Sigmoid colon (tissue), 7 donors: ENCODE data around the gene POLG. TPM values are rescaled to one million over a fixed set of nuclear protein-coding genes. Genes with fewer than 3 reads are reported as not detected.
"Not testable (repeated sequence)": the region's sequence is repeated elsewhere in the genome, so short reads cannot be mapped to it uniquely, and the experiment has no call there.

ENCODE experiments used
- DNase-seq: peaks from one replicate; pipeline ENCODE4 v3.0.0-alpha.2; 2019
- H3K27ac ChIP-seq, 4 donors: fragments of 200-600 bp; sonication (generic); one replicate each; pipeline ENCODE4 v1.5.1; 2016 to 2019; ENCODE audit warnings: mild to moderate bottlenecking in 1 of 4
- H3K27me3 ChIP-seq, 3 donors: fragments of 200-600 bp; sonication (generic); one replicate each; pipeline ENCODE4 v1.5.1; 2019; ENCODE audit warnings: mild to moderate bottlenecking in 1 of 3
- H3K36me3 ChIP-seq, 4 donors: fragments of 200-600 bp; sonication (generic); one replicate each; pipeline ENCODE4 v1.5.1; 2016 to 2019
- H3K4me1 ChIP-seq, 4 donors: fragments of 200-600 bp; sonication (generic); one replicate each; pipeline ENCODE4 v1.5.1; 2017 to 2019
- H3K4me3 ChIP-seq, 4 donors: fragments of 200-600 bp; sonication (generic); one replicate each; pipeline ENCODE4 v1.5.1; 2017 to 2019; ENCODE audit warnings: mild to moderate bottlenecking in 2 of 4, moderate library complexity in 1 of 4
- H3K9me3 ChIP-seq, 4 donors: fragments of 200-600 bp in 3 of 4; sonication (generic) in 3 of 4; one replicate each; pipeline versions ENCODE4 v1.5.1 to v1.6.1; 2013 to 2019
- EP300 ChIP-seq, 4 donors: sonication (generic); formaldehyde crosslinking; IDR thresholded peaks; one replicate each; pipeline ENCODE4 v1.6.1; 2017; ENCODE audit warnings: antibody characterized with exemption in 4 of 4
- POLR2A ChIP-seq, 2 donors: fragments of 450-650 bp; IDR thresholded peaks; one replicate each; pipeline ENCODE4 v1.6.1; 2016; ENCODE audit warnings: antibody characterized with exemption in 2 of 2, mild to moderate bottlenecking in 2 of 2, moderate library complexity in 2 of 2
- POLR2AphosphoS5 ChIP-seq, 4 donors: sonication (generic); formaldehyde crosslinking; IDR thresholded peaks; one replicate each; pipeline ENCODE4 v1.6.1; 2017; ENCODE audit warnings: antibody characterized with exemption in 4 of 4
- WGBS, 2 donors: extraction: QIAGEN DNeasy Blood & Tissue Kit; methylation state at CpG; one replicate each; pipeline ENCODE4 v1.1.7; 2013; 5-methylcytosine and 5-hydroxymethylcytosine counted together
- intact Hi-C: fragments of 100-400 bp; cut with DNase I; formaldehyde crosslinking; loops from one replicate; pipeline ENCODE4 v1.15.1; 2023
- polyA plus RNA-seq, 3 donors: library from polyadenylated mRNA; stranded (reverse); fragments of 200-250 nt; gene quantifications; one replicate each; pipeline ENCODE4 v1.2.3, GENCODE V29; 2013
- total RNA-seq, 4 donors: library from RNA; depleted of rRNA; stranded (reverse); fragments of >200 nt; gene quantifications; one replicate each; pipeline ENCODE4 v1.1.0, GENCODE V29; 2016
- TF ChIP-seq, protein P1 (sequence below), 4 experiments: fragments of 450-650 bp in 3 of 4; fragments of 200-600 bp in 1 of 4; IDR thresholded peaks; one replicate each; pipeline ENCODE4 v1.5.1; 2016 to 2019; ENCODE audit warnings: antibody characterized with exemption in 4 of 4, mild to moderate bottlenecking in 3 of 4, moderate library complexity in 2 of 4
- donor health status: healthy with polysubstance abuse.
- donor health status: Bipolar disorder and iron deficiency.
- donor health status: healthy.

POLG gene
- total and polyA plus RNA-seq, 7 donors: 25.2 to 43.4 (median 38.5) TPM

DNA sequence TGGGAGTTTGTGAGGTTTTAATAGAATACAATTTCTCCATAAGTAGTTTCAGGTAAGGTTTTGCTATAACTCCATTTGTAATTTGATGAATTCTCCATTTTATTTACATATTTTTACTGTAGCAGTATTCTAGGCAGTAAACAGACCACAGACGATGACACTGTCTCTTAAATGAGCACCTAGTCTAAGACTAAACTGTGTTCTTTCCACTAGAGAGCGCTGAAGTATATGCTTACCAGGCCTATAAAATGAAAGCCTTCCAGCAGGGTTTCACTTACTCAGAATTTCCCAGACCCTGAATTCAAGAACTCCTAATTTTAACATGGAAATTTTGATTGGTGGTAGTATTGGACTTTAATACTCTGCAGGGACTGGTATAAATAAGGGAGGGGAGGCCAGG lies 41.6 kb downstream of the POLG start:
- Histone ChIP-seq H3K4me1 (no peaks in the 10 kb centered on the region), H3K9me3 (no peaks in the 10 kb centered on the region), H3K4me3 (no peak overlapping the region), H3K36me3 (peaks cover 0 to 9% (median 0%) of the 10 kb centered on the region in 4 donors), H3K27ac (no peak overlapping the region), H3K27me3 (no peaks in the 10 kb centered on the region)
- TF ChIP-seq POLR2AphosphoS5 (IDR thresholded peaks at IDR 0.05): no peak
- TF ChIP-seq POLR2A (IDR thresholded peaks at IDR 0.05): no peak
- TF ChIP-seq, protein P1, sequence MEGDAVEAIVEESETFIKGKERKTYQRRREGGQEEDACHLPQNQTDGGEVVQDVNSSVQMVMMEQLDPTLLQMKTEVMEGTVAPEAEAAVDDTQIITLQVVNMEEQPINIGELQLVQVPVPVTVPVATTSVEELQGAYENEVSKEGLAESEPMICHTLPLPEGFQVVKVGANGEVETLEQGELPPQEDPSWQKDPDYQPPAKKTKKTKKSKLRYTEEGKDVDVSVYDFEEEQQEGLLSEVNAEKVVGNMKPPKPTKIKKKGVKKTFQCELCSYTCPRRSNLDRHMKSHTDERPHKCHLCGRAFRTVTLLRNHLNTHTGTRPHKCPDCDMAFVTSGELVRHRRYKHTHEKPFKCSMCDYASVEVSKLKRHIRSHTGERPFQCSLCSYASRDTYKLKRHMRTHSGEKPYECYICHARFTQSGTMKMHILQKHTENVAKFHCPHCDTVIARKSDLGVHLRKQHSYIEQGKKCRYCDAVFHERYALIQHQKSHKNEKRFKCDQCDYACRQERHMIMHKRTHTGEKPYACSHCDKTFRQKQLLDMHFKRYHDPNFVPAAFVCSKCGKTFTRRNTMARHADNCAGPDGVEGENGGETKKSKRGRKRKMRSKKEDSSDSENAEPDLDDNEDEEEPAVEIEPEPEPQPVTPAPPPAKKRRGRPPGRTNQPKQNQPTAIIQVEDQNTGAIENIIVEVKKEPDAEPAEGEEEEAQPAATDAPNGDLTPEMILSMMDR (IDR thresholded peaks at IDR 0.05): no peak
- no peak for TF ChIP-seq EP300 (IDR thresholded peaks at IDR 0.05)
- WGBS, 2 donors: 93 to 95% methylated on average over 2 of the region's 2 CpGs
- intact Hi-C loops: no loop called here
- DNase-seq: no peak

DNA sequence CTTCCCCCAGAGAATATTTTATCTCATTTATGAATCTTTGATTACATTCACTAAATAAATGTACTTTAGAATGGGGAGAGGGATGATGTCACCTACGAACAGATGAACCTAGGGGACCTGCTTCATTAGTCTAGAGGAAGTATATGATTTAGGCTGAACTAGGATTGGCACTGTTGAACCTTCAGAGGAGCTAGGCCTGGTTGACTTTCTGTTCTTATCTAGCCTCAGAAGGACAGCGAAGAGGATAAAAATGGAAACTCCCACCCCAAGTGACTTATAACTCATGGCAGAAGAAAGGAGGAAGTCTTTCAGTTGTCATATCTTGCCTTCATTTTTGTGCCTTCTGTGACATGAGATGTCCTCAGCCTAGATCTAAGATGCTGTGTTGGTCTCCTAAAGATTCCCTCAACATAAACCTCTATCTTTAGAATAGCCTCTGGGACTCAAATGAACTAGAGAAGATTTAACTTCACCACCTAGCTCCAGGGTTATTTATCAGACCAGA lies 42.6 kb downstream of the POLG start:
- Histone ChIP-seq H3K27ac (no peak overlapping the region), H3K9me3 (no peaks in the 10 kb centered on the region), H3K27me3 (no peaks in the 10 kb centered on the region), H3K4me3 (no peak overlapping the region), H3K4me1 (no peaks in the 10 kb centered on the region), H3K36me3 (peaks cover 0 to 9% (median 0%) of the 10 kb centered on the region in 4 donors)
- TF ChIP-seq POLR2A (IDR thresholded peaks at IDR 0.05): no peak
- TF ChIP-seq, protein P1 (IDR thresholded peaks at IDR 0.05): no peak
- TF ChIP-seq EP300 (IDR thresholded peaks at IDR 0.05): no peak
- no peak for TF ChIP-seq POLR2AphosphoS5 (IDR thresholded peaks at IDR 0.05)
- intact Hi-C loops: no loop called here
- 89 to 93% methylated on average over 2 of the region's 2 CpGs for WGBS, 2 donors
- no peak for DNase-seq

DNA sequence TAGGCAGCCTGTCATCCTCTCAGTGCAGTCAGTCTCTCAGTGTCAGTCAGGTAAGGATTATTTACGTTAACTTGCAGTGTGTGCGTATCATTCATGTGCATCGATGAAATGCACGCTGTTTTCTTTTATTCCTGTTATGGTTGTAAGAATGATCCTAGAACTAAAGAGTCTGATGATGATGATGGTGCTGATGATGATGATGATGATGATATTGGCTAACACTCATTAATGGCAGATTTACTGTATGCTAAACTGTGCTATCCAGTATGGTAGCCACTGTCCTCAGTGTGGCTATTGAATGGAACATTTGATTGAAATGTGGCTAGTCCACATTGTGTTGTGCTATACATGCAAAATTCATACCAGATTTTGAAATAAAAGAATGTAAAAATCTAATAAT lies 51.4 kb downstream of the POLG start:
- H3K4me3 ChIP-seq: no peak overlapping the region
- H3K27me3 ChIP-seq: no peaks in the 10 kb centered on the region
- no peaks in the 10 kb centered on the region for H3K9me3 ChIP-seq
- 87 to 99% methylated on average over 4 of the region's 4 CpGs for WGBS, 2 donors
- no peaks in the 10 kb centered on the region for H3K36me3 ChIP-seq
- no peaks in the 10 kb centered on the region for H3K4me1 ChIP-seq
- intact Hi-C loops: no loop called here
- TF ChIP-seq EP300 (IDR thresholded peaks at IDR 0.05) (no peak), POLR2AphosphoS5 (IDR thresholded peaks at IDR 0.05) (no peak), POLR2A (IDR thresholded peaks at IDR 0.05) (no peak)
- TF ChIP-seq, protein P1 (IDR thresholded peaks at IDR 0.05): no peak
- no peak overlapping the region for H3K27ac ChIP-seq
- DNase-seq: no peak

DNA sequence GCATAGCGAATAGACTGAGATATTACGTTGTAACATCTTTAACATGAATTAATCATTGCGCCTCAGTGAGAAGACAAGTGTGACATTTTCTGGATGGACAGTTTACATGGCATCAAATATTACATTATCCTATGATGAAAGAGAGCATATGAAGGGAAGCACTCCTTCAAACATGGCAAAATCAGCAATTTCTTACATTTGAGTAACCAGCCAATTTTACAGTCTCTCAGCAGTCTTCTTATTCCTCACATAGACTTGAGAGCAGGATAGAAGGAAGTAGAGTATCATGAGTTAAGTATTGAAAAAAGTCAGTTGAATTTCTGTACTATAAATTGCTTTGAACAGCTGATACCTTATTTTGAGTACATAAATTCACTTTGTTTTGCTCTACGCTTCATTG lies 52.0 kb downstream of the POLG start:
- intact Hi-C loops: no loop called here
- no peak for DNase-seq
- Histone ChIP-seq H3K27me3 (no peaks in the 10 kb centered on the region), H3K27ac (no peak overlapping the region), H3K4me3 (no peak overlapping the region), H3K4me1 (no peaks in the 10 kb centered on the region), H3K9me3 (no peaks in the 10 kb centered on the region), H3K36me3 (no peaks in the 10 kb centered on the region)
- 95 to 97% methylated on average over 4 of the region's 4 CpGs for WGBS, 2 donors
- TF ChIP-seq, protein P1 (IDR thresholded peaks at IDR 0.05): no peak
- TF ChIP-seq POLR2A (IDR thresholded peaks at IDR 0.05): no peak
- no peak for TF ChIP-seq EP300 (IDR thresholded peaks at IDR 0.05)
- no peak for TF ChIP-seq POLR2AphosphoS5 (IDR thresholded peaks at IDR 0.05)

DNA sequence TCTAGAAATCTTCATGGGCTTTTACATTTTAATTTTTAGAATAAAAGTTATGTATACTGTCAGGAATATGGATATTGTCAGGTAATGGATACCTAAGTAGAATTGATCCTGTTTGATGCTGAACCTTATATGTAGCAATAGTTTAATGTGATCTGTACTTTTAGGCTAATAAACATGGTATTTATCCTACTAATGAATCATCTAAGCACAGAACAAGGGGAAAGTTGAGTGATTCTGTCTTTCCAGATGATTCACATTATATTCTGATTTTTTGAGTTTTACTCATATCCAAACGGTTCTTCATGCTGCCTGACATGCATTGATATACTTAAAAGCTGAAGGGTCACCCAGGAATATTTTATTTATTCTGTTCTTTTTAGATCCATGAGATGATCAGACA lies 56.3 kb downstream of the POLG start:
- no peak overlapping the region for H3K27ac ChIP-seq
- no peaks in the 10 kb centered on the region for H3K27me3 ChIP-seq
- no peaks in the 10 kb centered on the region for H3K4me1 ChIP-seq
- 91 to 92% methylated on average over 1 of the region's 1 CpG for WGBS, 2 donors
- no peaks in the 10 kb centered on the region for H3K9me3 ChIP-seq
- intact Hi-C loops: no loop called here
- DNase-seq: no peak
- no peaks in the 10 kb centered on the region for H3K36me3 ChIP-seq
- no peak overlapping the region for H3K4me3 ChIP-seq
- TF ChIP-seq EP300 (IDR thresholded peaks at IDR 0.05) (no peak), POLR2AphosphoS5 (IDR thresholded peaks at IDR 0.05) (no peak), POLR2A (IDR thresholded peaks at IDR 0.05) (no peak)
- TF ChIP-seq, protein P1 (IDR thresholded peaks at IDR 0.05): no peak

DNA sequence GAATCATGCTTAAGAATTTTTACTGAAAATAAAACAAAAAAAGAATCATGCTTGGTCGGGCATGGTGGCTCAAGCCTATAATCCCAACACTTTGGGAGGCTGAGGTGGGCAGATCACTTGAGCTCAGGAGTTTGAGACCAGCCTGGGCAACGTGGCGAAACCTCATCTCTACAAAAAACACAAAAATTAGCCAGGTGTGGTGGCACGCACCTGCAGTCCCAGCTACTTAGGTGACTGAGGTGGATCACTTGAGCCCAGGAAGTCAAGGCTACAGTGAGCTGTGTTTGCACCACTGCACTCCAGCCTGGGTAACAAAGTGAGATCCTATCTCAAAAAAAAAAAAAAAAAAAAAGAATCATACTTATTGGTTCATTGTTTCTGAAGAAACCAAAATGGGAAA lies 57.3 kb downstream of the POLG start:
- intact Hi-C loops, H3K27me3 ChIP-seq, DNase-seq, H3K4me1 ChIP-seq, H3K4me3 ChIP-seq, H3K27ac ChIP-seq, H3K36me3 ChIP-seq, H3K9me3 ChIP-seq: not testable (repeated sequence)
- 91 to 93% methylated on average over 4 of the region's 4 CpGs for WGBS, 2 donors
